Measurements from ENCODE around the gene SLC27A5. TPM values are rescaled to one million over a fixed set of nuclear protein-coding genes. Genes with fewer than 3 reads are reported as not detected.

SLC27A5 gene
- total and polyA plus RNA-seq, 2 of the 13 experiments (the other 11 are each of a cell fraction or from before 2014, with no cell fraction given): 30.3 to 40.2 TPM

- TF ChIP-seq PRDM10 (CRISPR knock-in tag; IDR thresholded peaks at IDR 0.05; ENCODE audit: low read depth) (peak; percentile 93), EEA1 (CRISPR knock-in tag; IDR thresholded peaks at IDR 0.05; ENCODE audit: borderline replicate concordance) (peak; percentile 80; the same call in 1 of the 2 replicates), ZNF572 (CRISPR knock-in tag; IDR thresholded peaks at IDR 0.05) (no peak), ZNF674 (CRISPR knock-in tag; IDR thresholded peaks at IDR 0.05; ENCODE audit: low read depth) (no peak), ZNF431 (CRISPR knock-in tag; IDR thresholded peaks at IDR 0.05; ENCODE audit: borderline replicate concordance, low read depth) (no peak), SMARCC2 (IDR thresholded peaks at IDR 0.05) (no peak), ETS1 (CRISPR knock-in tag; IDR thresholded peaks at IDR 0.05) (no peak), POGZ (CRISPR knock-in tag; IDR thresholded peaks at IDR 0.05) (no peak; the same call in none of the 2 replicates), RNF2 (conservative IDR thresholded peaks at IDR 0.05; ENCODE audit: low read depth) (no peak), GATA4 (IDR thresholded peaks at IDR 0.05; ENCODE audit: borderline replicate concordance, low read depth) (0 out of 2 replicates have a peak, but pooled peaks have one; percentile 21), SPEN (CRISPR knock-in tag; IDR thresholded peaks at IDR 0.05; ENCODE audit: low read depth) (peak; percentile 49; the same call in 1 of the 2 replicates), HNF4A (CRISPR knock-in tag; IDR thresholded peaks at IDR 0.05) (peak; percentile 94), ZNF564 (CRISPR knock-in tag; IDR thresholded peaks at IDR 0.05) (no peak)
- TF ChIP-seq, protein P1, sequence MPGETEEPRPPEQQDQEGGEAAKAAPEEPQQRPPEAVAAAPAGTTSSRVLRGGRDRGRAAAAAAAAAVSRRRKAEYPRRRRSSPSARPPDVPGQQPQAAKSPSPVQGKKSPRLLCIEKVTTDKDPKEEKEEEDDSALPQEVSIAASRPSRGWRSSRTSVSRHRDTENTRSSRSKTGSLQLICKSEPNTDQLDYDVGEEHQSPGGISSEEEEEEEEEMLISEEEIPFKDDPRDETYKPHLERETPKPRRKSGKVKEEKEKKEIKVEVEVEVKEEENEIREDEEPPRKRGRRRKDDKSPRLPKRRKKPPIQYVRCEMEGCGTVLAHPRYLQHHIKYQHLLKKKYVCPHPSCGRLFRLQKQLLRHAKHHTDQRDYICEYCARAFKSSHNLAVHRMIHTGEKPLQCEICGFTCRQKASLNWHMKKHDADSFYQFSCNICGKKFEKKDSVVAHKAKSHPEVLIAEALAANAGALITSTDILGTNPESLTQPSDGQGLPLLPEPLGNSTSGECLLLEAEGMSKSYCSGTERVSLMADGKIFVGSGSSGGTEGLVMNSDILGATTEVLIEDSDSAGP (CRISPR knock-in tag; IDR thresholded peaks at IDR 0.05; ENCODE audit: borderline replicate concordance): peak; percentile 53; the same call in 1 of the 2 replicates
- TF ChIP-seq, protein P2, sequence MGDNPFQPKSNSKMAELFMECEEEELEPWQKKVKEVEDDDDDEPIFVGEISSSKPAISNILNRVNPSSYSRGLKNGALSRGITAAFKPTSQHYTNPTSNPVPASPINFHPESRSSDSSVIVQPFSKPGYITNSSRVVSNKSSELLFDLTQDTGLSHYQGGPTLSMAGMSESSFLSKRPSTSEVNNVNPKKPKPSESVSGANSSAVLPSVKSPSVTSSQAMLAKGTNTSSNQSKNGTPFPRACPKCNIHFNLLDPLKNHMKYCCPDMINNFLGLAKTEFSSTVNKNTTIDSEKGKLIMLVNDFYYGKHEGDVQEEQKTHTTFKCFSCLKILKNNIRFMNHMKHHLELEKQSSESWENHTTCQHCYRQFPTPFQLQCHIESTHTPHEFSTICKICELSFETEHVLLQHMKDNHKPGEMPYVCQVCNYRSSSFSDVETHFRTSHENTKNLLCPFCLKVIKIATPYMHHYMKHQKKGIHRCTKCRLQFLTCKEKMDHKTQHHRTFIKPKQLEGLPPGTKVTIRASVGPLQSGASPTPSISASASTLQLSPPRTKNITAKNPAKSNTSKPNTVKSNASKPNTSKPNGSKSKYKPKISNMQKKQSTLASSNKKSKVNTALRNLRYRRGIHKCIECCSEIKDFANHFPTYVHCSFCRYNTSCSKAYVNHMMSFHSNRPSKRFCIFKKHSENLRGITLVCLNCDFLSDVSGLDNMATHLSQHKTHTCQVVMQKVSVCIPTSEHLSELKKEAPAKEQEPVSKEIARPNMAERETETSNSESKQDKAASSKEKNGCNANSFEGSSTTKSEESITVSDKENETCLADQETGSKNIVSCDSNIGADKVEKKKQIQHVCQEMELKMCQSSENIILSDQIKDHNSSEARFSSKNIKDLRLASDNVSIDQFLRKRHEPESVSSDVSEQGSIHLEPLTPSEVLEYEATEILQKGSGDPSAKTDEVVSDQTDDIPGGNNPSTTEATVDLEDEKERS (CRISPR knock-in tag; IDR thresholded peaks at IDR 0.05): peak; percentile 5; the same call in 1 of the 2 replicates
- TF ChIP-seq, protein P3, sequence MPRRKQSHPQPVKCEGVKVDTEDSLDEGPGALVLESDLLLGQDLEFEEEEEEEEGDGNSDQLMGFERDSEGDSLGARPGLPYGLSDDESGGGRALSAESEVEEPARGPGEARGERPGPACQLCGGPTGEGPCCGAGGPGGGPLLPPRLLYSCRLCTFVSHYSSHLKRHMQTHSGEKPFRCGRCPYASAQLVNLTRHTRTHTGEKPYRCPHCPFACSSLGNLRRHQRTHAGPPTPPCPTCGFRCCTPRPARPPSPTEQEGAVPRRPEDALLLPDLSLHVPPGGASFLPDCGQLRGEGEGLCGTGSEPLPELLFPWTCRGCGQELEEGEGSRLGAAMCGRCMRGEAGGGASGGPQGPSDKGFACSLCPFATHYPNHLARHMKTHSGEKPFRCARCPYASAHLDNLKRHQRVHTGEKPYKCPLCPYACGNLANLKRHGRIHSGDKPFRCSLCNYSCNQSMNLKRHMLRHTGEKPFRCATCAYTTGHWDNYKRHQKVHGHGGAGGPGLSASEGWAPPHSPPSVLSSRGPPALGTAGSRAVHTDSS (CRISPR knock-in tag; conservative IDR thresholded peaks at IDR 0.05): no peak
Measured at GRCh38 chr19:58511353-58512208, at the start of gene SLC27A5 (continued).

All from HepG2 (cell line).